A673 (cell line): ENCODE data around the gene ZNF341.

Source experiments
- EZH2 ChIP-seq: fragments of 200-600 bp; sonication (generic); IDR thresholded peaks from 2 replicates; pipeline ENCODE4 v1.6.1; 2017; ENCODE audit warnings: borderline replicate concordance, low read depth, mild to moderate bottlenecking, mixed read lengths, antibody characterized with exemption, low read length; ENCODE audit not compliant: poor library complexity, severe bottlenecking
- TF ChIP-seq, protein P1 (sequence below): fragments of 300-800, 200-600 bp; sonication (generic); conservative IDR thresholded peaks from 2 replicates; pipeline ENCODE4 v1.5.1; 2017; ENCODE audit warnings: low read depth, mild to moderate bottlenecking, antibody characterized with exemption, low read length, moderate library complexity, mixed read lengths

DNA sequence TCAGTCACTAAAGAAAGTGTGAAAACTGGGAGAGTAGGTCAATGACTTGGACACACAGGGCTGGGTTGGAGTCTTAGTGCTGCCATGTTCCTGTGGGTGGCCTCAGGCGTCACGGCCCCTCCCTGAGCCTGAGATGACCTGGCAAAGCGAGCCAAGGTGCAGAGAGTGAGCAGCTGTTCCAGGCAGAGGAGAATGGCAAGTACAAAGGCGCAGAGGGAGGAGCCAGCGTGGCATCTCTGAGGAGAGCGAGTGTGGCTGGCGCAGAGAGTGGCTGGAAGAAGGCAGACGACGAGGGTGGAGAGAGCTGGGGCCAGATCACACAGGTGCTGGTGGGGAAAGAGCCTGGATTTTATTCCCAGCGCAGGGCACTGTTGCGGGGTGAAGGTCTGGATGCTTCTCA, 58.8 kb downstream of the ZNF341 start:
- TF ChIP-seq, protein P1, sequence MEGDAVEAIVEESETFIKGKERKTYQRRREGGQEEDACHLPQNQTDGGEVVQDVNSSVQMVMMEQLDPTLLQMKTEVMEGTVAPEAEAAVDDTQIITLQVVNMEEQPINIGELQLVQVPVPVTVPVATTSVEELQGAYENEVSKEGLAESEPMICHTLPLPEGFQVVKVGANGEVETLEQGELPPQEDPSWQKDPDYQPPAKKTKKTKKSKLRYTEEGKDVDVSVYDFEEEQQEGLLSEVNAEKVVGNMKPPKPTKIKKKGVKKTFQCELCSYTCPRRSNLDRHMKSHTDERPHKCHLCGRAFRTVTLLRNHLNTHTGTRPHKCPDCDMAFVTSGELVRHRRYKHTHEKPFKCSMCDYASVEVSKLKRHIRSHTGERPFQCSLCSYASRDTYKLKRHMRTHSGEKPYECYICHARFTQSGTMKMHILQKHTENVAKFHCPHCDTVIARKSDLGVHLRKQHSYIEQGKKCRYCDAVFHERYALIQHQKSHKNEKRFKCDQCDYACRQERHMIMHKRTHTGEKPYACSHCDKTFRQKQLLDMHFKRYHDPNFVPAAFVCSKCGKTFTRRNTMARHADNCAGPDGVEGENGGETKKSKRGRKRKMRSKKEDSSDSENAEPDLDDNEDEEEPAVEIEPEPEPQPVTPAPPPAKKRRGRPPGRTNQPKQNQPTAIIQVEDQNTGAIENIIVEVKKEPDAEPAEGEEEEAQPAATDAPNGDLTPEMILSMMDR, result no peak
- TF ChIP-seq EZH2, result no peak
